Stimulated activated CD4-positive, alpha-beta T cell treated with anti-CD3 and anti-CD28 coated beads, Interleukin-2, amount 100 ng/mL, for 48 hours (primary cell): ENCODE data around the gene NOC4L.
"Not testable (repeated sequence)": the region's sequence is repeated elsewhere in the genome, so short reads cannot be mapped to it uniquely, and the experiment has no call there.

Experiments
- DNase-seq, 2 donors: peaks; one replicate each; pipeline ENCODE4 v3.0.0-alpha.2; 2020

The NOC4L gene

GRCh38 chr12:132144810-132145168 lies 532 bp downstream of the NOC4L start:
- no peak for DNase-seq

GRCh38 chr12:132145334-132145733 lies 1.1 kb downstream of the NOC4L start:
- no peak for DNase-seq

DNA sequence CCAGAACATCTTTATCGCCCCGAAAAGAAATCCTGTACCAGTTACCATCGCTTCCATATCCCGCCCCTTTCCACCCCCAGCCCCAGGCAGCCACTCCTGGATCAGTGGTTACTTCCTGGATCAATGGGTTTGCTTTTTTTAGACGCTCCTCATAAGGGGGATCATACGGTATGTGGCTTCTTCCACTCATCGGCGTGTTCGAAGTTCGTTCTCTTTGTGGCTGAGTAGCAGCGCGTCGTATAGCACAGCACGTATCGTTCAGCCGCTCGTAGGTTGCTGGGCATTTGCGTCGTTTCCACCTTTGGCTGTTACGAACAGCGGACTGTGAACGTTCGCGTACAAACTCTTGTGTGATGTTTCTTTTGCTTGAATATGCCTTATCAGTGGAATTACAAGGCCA lies 1.8 kb downstream of the NOC4L start:
- no peak for DNase-seq

GRCh38 chr12:132146772-132147422 lies 2.6 kb downstream of the NOC4L start:
- no peak for DNase-seq

- DNase-seq: no peak
Observed at GRCh38 chr12:132147423-132148367, 3.4 kb downstream of the NOC4L start.

GRCh38 chr12:132148368-132149045 lies 4.2 kb downstream of the NOC4L start:
- DNase-seq: no peak

GRCh38 chr12:132149526-132149925 lies 5.3 kb downstream of the NOC4L start:
- not testable (repeated sequence) for DNase-seq

DNA sequence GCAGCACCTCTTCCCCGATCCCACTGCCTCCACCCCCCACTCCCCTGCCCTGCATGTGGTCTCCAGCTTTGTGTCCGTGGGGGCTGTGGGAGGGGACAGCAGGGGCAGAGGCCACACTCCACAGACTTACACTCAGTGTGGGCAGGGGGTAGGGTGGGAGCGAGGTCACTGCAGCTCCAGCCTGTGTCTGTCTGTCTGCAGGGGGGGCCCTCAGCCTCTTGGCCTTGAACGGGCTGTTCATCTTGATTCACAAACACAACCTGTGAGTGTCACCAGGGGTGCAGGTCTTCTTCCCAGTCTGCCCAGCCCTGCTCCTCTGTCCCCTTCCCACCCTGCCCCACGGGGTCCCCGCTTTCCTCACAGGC lies 6.5 kb downstream of the NOC4L start:
- no peak for DNase-seq

GRCh38 chr12:132151145-132151765 lies 7.0 kb downstream of the NOC4L start:
- DNase-seq: no peak

- DNase-seq: no peak
Observed at GRCh38 chr12:132151766-132152410, 7.6 kb downstream of the NOC4L start.

- DNase-seq: no peak
Observed at GRCh38 chr12:132152411-132152821, 8.2 kb downstream of the NOC4L start.

DNA sequence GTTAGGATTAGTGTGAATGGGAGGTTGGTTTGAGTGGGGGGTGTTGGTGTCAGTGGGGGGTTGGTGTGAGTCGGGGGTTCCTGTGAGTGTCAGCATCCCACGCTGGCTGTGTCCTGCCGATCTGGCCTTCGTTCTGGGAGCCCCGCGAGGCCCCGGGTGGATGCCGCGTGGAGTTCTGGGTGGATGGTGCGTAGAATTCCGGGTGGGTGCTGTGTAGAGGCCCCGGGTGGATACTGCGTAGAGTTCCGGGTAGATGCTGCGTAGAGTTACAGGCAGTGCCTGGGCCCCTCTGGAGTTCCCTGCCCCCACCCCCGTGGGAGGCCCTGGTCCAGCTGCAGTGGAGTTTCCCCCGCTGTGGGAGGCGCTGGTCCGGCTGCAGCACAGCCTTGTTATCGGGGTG lies 8.7 kb downstream of the NOC4L start:
- DNase-seq: no peak

DNA sequence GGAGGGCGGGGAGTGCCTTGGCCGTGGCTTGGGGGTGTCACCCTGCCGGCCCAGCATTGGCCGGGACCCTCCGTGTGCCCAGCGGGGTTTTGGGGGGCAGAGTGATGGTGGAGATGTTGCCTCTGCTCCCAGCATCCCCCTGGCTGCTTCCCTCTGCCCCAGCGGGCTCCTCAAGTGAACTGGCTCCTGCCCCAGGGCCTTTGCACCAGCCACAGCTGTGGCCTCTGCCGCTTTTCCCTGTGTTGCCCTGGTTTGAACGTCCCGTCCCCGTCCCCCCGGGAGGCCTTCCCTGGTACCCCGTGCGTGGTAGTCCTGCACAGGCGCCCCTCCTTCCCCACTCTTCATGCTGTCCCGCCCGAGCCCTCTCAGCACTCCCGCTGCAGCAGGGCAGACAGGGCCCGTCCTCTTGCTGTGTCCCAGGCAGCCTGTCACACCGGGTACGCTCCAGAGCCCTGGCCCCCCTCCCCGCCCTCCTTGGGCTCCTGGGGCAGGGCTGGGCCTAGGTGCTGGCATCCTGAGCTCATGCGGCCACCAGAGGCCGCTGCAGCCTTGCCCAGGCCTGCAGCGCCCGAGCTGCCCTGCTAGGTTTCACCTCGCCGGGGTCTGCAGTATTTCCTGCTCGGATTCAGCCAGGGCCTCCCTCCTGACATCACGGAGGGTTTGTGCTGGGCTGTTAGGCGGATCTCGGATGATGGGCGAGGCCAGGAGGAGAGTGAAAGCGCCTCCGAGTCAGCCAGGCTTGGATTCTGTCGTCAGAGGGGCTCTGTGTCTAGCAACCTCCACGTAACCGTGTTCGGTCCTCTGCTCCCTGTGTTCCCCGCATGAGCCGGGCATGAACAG lies 9.5 kb downstream of the NOC4L start:
- DNase-seq: peak; percentile 47 to 63

DNA sequence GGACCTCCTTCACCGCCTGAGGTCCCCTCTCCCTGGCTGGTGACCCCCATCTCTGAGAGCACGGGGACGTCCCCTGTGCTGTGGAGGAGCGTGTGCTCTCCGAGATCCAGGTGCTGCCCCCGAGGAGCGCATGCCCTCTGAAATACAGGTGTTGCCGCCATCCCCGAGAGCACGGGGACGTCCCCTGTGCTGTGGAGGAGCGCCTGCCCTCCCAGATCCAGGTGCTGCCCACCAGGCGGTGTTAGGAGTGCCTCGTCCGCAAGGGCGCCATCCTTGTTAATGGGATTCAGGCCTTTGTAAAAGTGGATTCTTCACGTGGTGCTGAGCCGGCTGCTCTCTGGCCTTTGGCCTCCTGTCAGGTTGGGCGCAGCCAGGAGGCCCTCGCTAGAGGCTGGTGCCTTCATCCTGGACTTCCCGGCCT lies 10.1 kb downstream of the NOC4L start:
- DNase-seq: no peak

DNA sequence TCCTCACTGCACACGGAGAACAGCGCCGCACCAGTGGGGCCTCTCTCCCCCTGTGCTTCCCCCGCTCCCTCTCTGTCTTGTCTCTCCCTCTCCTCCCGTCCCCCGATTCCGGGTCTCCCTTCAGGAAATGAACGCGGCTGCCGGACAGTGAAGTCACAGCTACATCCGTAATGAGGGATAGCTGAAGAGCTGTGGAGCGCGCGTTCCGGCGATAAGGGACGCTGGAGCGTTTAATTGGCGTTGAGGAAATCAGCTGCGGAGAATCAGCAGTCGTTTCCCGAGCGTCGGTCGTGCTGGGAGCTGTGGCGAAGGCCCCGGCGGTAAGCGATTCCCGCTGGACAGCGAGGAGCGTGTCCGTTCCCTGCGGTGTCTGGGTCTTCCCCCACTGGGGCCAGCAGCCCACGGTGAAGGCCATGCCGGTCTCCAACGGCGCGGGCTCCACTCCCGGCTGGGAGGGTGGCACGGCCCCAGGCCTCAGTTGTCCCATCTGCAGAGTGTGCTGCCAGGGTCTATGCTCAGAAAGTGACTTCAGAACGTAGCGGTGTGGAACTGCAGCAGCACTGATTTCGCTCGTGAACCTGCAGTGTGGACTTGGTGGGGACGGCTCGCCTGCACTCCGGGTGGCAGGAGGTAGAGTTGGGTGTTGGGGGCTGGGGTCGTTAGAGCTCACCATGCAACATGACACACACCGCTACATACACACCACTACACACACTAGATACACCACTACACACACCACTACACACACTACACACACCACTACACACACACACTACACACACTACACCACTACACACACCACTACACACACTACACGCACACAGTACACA lies 10.9 kb downstream of the NOC4L start:
- no peak for DNase-seq

GRCh38 chr12:132155771-132156572 lies 11.7 kb downstream of the NOC4L start:
- DNase-seq: no peak

DNA sequence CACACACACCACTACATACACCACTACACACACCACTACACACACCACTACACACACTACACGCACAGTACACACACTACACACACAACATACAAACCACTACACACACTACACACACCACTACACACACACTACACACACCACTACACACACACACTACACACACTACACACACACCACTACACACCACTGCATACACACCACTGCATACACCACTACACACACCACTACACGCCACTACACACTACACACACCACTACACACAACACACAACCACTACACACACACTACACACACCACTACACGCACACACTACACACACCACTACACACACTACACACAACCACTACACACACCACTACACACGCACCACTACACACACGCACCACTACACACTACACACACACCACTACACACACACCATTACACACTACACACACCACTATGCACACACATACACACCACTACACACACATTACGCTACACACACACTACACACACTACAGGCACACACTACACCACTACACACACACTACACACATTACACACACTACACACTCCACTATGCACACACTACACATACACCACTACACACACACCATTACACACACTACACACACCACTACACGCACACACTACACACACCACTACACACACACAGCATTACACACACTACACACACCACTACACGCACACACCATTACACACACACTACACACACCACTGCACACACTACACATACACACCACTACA lies 12.5 kb downstream of the NOC4L start:
- no peak for DNase-seq

DNA sequence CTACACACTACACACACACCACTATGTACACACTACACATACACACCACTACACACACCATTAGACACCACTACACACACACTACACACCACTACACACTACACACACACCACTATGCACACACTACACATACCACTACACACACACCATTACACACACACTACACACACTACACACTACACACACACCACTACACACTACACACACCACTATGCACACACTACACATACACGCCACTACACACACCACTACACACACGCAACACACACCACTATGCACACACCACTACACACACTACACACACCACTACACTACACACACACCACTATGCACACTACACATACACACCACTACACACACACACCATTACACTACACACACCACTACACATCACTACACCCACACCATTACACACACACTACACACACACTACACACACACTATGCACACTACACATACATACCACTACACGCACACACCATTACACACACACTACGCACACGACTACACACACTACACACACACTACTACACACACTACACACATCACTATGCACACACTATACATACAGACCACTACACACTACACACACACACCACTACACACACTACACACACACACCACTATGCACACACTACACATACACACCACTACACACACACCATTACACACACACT lies 13.6 kb downstream of the NOC4L start:
- DNase-seq: no peak
